ENCODE results near the gene FARP1. TPM values are rescaled to one million over a fixed set of nuclear protein-coding genes. Genes with fewer than 3 reads are reported as not detected.

The FARP1 gene
- total and polyA plus RNA-seq, 2 of the 13 experiments (the other 11 are each of a cell fraction or from before 2014, with no cell fraction given), result 70.6 to 126 TPM

- TF ChIP-seq ZNF484 (CRISPR knock-in tag; IDR thresholded peaks at IDR 0.05; ENCODE audit: borderline replicate concordance, low read depth), result no peak
- TF ChIP-seq ZNF430 (CRISPR knock-in tag; IDR thresholded peaks at IDR 0.05), result peak; percentile 64; the same call in 1 of the 2 replicates
- TF ChIP-seq ZNF850 (CRISPR knock-in tag; conservative IDR thresholded peaks at IDR 0.05), result no peak
- TF ChIP-seq ZNF737 (CRISPR knock-in tag; IDR thresholded peaks at IDR 0.05; ENCODE audit: borderline replicate concordance), result peak; percentile 20; the same call in 1 of the 2 replicates
- no peak for TF ChIP-seq KLF13 (CRISPR knock-in tag; IDR thresholded peaks at IDR 0.05)
- TF ChIP-seq, protein P1, sequence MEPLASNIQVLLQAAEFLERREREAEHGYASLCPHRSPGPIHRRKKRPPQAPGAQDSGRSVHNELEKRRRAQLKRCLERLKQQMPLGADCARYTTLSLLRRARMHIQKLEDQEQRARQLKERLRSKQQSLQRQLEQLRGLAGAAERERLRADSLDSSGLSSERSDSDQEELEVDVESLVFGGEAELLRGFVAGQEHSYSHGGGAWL (CRISPR knock-in tag; IDR thresholded peaks at IDR 0.05), result no peak; the same call in 1 of the 2 replicates
- TF ChIP-seq HMGXB3 (CRISPR knock-in tag; IDR thresholded peaks at IDR 0.05; ENCODE audit: borderline replicate concordance), result no peak
- no peak for TF ChIP-seq SP1 (IDR thresholded peaks at IDR 0.05)
- TF ChIP-seq SP1 (CRISPR knock-in tag; IDR thresholded peaks at IDR 0.05), result no peak
- TF ChIP-seq RBFOX2 (IDR thresholded peaks at IDR 0.05; ENCODE audit: low read depth, low read length), result no peak
- TF ChIP-seq, protein P2, sequence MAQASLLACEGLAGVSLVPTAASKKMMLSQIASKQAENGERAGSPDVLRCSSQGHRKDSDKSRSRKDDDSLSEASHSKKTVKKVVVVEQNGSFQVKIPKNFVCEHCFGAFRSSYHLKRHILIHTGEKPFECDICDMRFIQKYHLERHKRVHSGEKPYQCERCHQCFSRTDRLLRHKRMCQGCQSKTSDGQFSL (CRISPR knock-in tag; IDR thresholded peaks at IDR 0.05), result no peak
- TF ChIP-seq ATF7 (IDR thresholded peaks at IDR 0.05), result no peak
- no peak for TF ChIP-seq ATF7 (CRISPR knock-in tag; IDR thresholded peaks at IDR 0.05)
- 0 out of 2 replicates have a peak, but pooled peaks have one; percentile 48 for TF ChIP-seq ZNF230 (CRISPR knock-in tag; IDR thresholded peaks at IDR 0.05)
- TF ChIP-seq, protein P3, sequence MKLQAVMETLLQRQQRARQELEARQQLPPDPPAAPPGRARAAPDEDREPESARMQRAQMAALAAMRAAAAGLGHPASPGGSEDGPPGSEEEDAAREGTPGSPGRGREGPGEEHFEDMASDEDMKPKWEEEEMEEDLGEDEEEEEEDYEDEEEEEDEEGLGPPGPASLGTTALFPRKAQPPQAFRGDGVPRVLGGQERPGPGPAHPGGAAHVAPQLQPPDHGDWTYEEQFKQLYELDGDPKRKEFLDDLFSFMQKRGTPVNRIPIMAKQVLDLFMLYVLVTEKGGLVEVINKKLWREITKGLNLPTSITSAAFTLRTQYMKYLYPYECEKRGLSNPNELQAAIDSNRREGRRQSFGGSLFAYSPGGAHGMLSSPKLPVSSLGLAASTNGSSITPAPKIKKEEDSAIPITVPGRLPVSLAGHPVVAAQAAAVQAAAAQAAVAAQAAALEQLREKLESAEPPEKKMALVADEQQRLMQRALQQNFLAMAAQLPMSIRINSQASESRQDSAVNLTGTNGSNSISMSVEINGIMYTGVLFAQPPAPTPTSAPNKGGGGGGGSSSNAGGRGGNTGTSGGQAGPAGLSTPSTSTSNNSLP (IDR thresholded peaks at IDR 0.05; ENCODE audit: low read depth, low read length), result peak; percentile 71
- TF ChIP-seq, protein P4, sequence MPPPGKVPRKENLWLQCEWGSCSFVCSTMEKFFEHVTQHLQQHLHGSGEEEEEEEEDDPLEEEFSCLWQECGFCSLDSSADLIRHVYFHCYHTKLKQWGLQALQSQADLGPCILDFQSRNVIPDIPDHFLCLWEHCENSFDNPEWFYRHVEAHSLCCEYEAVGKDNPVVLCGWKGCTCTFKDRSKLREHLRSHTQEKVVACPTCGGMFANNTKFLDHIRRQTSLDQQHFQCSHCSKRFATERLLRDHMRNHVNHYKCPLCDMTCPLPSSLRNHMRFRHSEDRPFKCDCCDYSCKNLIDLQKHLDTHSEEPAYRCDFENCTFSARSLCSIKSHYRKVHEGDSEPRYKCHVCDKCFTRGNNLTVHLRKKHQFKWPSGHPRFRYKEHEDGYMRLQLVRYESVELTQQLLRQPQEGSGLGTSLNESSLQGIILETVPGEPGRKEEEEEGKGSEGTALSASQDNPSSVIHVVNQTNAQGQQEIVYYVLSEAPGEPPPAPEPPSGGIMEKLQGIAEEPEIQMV (CRISPR knock-in tag; IDR thresholded peaks at IDR 0.05; ENCODE audit: low read depth), result peak; percentile 60; the same call in 1 of the 2 replicates
- no peak for TF ChIP-seq ZNF562 (CRISPR knock-in tag; IDR thresholded peaks at IDR 0.05; ENCODE audit: borderline replicate concordance)
- peak; percentile 91 for TF ChIP-seq MED8 (CRISPR knock-in tag; IDR thresholded peaks at IDR 0.05; ENCODE audit: insufficient replicate concordance)
- no peak for TF ChIP-seq ZNF17 (CRISPR knock-in tag; IDR thresholded peaks at IDR 0.05)
- no peak for TF ChIP-seq SMAD9 (CRISPR knock-in tag; IDR thresholded peaks at IDR 0.05)
Observed at GRCh38 chr13:98265692-98266551, 123.0 kb downstream of the FARP1 start (continued).

Measured in HepG2 (cell line).